Astrocyte (in vitro differentiated cells and primary cell): ENCODE measurements around the gene SLC9A3.

Experiments
- CTCF ChIP-seq: IDR thresholded peaks from 2 replicates; pipeline ENCODE4 v1.5.1; 2011; ENCODE audit warnings: low read depth, mild to moderate bottlenecking, inconsistent platforms, low read length, moderate library complexity; ENCODE audit not compliant: insufficient read depth
- EZH2 ChIP-seq: IDR thresholded peaks from 2 replicates; pipeline ENCODE4 v1.6.1; 2012; ENCODE audit warnings: mild to moderate bottlenecking, low read length, inconsistent platforms; ENCODE audit not compliant: insufficient read depth

DNA sequence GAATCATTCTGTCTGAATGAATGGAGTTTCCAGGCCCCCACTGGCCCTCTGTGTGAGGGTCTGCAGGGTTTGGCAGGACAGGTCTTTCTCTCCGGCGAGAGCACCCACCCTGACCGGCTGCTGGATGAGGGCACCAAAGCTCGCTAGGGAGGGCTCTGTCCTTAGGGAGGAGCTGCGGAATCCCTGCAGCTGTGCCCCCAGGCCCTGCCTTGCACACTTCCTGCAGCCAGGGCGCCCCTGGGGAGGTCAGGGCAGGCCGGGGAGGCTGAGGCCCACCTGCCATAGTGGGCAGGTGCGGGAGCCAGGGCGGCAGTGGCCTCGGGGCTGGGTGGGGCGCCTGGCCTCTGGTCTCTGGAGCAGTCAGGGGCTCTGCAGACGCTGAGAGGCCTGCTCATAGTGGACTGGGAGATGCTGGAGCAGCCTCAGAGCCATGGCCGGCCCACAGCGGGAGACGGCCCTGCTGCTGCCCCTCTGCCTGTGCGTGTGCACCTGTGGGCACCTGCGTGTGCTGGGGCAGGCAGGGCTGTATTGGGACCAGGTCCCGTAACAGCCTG lies 45.2 kb downstream of the SLC9A3 start:
- no peak for TF ChIP-seq CTCF
- TF ChIP-seq EZH2 = no peak
